GM18517 (cell line): ENCODE data around the gene PLXND1.
"Not testable (repeated sequence)": the region's sequence is repeated elsewhere in the genome, so short reads cannot be mapped to it uniquely, and the experiment has no call there.

Experiments
- ATAC-seq: cut with Tn5 transposase; IDR thresholded peaks from one replicate; pipeline ENCODE4 v1.9.1; 2021; ENCODE audit warnings: mild to moderate bottlenecking, moderate library complexity; ENCODE audit not compliant: unreplicated experiment

Gene PLXND1

GRCh38 chr3:129606636-129607390, at the start of gene PLXND1:
Gene PLXND1 (minus strand): TSS chr3:129606676. CDS start chr3:129606639, 37 bp downstream.
- ATAC-seq = no peak

- no peak for ATAC-seq
Measured at GRCh38 chr3:129655291-129655700, 48.8 kb upstream of the PLXND1 start.

GRCh38 chr3:129654131-129654530, 47.7 kb upstream of the PLXND1 start:
- no peak for ATAC-seq

- no peak for ATAC-seq
Measured at GRCh38 chr3:129653019-129653418, 46.5 kb upstream of the PLXND1 start.

- no peak for ATAC-seq
Measured at GRCh38 chr3:129651435-129652202, 45.1 kb upstream of the PLXND1 start.

- ATAC-seq = no peak
Measured at GRCh38 chr3:129650256-129650872, 43.9 kb upstream of the PLXND1 start.

GRCh38 chr3:129648391-129648790, 41.9 kb upstream of the PLXND1 start:
- ATAC-seq = no peak

- ATAC-seq = no peak
Measured at GRCh38 chr3:129645286-129645685, 38.8 kb upstream of the PLXND1 start.

GRCh38 chr3:129644836-129645235, 38.4 kb upstream of the PLXND1 start:
- ATAC-seq = no peak

- not testable (repeated sequence) for ATAC-seq
Measured at GRCh38 chr3:129641567-129642260, 35.2 kb upstream of the PLXND1 start.

- not testable (repeated sequence) for ATAC-seq
Measured at GRCh38 chr3:129640985-129641384, 34.5 kb upstream of the PLXND1 start.

- ATAC-seq = no peak
Measured at GRCh38 chr3:129638481-129638880, 32.0 kb upstream of the PLXND1 start.

- ATAC-seq = no peak
Measured at GRCh38 chr3:129636082-129636481, 29.6 kb upstream of the PLXND1 start.

- no peak for ATAC-seq
Measured at GRCh38 chr3:129635656-129636055, 29.2 kb upstream of the PLXND1 start.

- no peak for ATAC-seq
Measured at GRCh38 chr3:129633751-129634481, 27.4 kb upstream of the PLXND1 start.

GRCh38 chr3:129632977-129633376, 26.5 kb upstream of the PLXND1 start:
- ATAC-seq = no peak

GRCh38 chr3:129632556-129632955, 26.1 kb upstream of the PLXND1 start:
- no peak for ATAC-seq

GRCh38 chr3:129632056-129632455, 25.6 kb upstream of the PLXND1 start:
- no peak for ATAC-seq

- ATAC-seq = no peak
Measured at GRCh38 chr3:129629011-129629410, 22.5 kb upstream of the PLXND1 start.

GRCh38 chr3:129628169-129628522, 21.7 kb upstream of the PLXND1 start:
- no peak for ATAC-seq
